ENCODE measurements around the gene GSK3A.

Gene GSK3A

DNA sequence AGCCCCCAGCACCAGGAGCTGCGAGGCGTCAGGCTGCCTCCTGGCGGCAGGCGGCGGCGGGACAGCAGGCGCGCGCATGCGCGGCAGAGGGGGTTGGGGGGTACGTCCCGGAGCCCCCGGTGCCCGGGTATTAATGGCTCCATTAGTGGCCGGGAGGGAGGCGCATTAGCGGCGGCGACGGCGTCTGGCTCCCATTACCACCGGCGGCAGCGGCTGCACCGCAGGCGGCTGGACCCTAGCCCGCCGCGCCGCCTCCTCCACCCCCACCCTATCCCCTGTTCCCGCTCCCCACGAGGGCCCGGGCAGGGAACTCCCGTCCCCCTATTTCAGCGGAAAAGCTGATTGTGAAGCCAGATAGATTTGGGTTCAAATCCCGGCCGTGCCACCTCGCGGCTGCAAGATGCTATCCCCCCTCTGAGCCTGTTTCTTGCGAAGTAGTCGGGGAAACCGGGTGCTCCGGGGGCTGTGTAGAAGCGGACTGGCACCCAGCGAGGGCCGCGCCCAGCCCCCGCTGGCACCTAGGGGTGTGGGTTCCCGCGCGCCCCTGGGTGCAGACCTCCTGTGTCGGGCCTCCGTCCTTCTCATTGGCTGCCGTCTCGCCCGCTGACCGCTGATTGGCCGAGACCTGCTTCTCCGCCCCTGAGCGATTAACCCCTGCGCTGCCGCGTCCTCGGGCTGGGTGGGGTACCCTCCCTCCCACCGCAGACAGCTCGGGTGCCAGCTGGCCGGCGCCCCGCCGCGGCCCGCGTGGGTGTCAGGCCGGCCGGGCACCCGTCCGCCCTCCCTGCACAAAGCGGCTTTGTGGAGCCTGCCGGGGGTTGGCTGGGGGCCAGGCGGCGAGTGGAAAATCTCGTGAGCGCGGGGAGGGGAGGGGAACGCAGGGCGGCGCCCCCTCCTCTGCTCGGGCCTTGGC, 37.8 kb upstream of the GSK3A start:
- peak; percentile 90 for DNase-seq

DNA sequence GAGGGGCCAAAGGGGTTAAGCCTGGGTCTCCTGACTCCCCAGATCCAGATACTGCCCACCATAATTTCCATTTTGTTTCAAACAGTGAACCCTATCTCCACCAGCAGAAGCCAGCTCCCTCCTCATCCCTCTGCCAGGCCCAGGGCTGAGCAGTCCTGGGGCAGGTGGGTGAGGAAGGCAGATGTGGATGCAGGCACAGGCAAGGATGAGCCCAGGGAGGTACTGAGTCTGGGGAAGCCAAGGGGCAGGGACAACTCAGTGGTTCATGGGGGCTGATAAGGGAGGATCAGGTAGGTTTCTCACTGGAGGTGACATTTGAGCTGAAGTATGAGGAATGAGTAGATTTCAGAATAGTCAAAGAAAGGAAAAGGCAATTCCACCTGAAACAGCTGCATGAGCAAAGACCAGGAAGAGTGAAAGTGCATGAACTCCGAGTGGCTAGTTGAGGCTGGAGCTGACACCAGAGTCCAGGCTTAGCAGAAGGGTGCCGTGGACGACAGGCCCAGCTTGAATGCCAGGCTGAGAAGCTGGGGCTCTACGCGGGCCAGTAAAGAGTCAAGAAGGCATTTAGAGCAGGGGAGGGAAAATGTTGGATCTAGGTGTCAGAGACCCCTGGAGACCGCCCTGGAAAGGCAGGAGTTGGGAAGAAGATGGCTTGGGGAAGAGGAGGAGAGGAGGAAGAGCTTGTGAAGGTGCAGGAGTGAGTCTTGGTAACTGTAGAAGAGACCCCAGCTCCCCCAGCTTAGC, 36.9 kb upstream of the GSK3A start:
- DNase-seq = no peak

DNA sequence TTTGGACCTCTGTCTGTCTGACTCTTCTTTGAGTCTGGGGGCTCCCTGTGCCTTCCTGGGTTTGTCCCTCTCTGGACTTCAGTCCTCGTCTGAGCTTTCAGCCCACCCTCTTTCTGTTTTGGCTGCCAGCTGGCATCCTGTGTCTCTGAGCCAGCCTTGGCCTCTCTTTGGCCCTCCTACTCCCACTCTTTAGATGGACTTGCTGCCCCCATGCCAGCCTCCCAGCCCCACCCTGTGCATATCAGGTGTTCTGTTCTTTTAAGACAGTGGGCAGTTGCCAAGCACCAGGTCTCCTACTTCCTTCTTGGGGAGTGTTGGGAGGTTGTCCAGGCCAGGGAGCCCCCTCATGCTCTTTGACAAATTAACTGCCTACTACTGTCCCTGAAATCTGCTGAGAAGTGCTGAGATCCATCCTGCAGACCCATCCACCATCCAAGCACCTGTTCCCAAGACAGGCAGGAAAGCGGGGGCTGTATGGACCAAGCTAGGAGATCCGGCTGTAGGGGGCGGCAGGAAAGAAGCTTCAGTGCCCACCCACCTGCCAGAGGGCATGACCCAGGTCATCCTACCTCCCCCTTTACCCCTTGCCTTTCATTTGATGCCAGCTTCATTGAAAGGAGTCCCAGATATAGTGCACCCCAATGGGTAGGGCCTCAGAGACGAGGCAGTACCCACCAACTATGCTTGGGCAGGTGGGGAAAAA, 36.2 kb upstream of the GSK3A start:
- DNase-seq = no peak

DNA sequence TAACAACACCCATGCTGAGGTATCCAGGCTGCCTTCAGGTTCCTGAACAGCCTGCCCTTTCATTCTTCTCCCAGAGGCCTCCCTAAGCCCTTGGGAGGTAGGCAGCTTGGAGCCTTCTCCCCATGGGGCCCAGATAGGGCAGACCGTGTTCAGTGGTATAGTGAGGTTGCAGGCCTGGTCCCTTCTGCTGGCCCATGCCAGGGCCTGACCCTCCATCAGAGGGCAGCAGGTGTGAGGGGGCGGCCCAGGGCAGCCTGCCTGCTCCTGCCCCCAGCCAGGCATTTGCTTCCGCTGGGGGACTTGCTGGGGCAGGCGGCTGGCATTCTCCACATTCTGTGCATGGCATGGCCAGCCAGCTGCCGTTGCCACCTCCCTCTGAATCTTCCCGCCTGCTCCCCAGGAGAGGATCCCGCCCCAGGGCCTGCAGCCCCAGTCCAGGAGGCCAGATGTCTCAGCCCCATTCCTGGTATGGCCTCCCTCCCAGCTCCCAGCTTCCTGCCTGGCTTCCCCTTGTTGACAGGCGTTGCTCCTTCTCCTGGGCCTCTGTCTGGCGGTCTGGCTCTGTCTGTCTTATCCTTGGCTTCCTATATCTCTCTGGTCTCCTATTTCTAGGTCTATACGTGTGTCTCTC, 35.5 kb upstream of the GSK3A start:
- DNase-seq = no peak

DNA sequence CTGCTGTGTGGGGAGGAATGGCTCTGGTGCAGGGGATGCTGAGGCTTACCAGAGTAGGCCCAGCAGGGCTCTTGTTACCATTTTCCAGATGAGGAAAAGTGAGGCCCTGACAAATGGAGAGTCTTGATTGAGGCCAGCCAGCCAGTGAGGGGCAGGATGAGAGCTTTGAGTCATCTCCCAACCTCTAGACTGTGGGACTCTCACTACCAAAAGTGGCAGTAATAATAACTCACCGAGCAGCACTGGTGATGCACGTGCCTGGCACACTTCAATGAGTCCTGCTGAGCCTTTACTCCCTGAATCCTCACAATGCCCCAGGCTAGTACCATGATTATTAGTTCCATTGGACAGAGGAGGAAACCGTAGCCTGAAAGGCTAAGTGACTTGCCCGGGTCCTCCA, 34.4 kb upstream of the GSK3A start:
- no peak for DNase-seq

DNA sequence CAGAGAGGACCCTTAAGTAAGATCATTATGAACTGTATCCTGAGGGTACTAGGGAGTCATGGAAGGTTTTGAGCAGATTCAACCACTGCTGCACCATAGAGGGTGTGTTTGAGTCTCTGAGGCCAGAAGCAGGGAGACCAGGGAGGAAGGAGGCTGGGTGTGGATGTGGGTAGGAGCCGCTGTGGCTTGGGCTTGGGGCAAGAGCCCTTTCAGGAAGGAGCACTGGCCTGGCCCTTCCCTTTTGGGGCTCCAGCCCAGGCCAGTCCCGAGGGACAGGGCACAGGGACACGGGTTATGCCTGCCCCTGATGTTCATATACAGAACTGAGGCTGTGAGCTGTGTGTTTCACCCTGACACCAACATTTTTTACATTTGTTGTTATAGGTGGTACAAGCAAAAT, 33.9 kb upstream of the GSK3A start:
- no peak for DNase-seq

DNA sequence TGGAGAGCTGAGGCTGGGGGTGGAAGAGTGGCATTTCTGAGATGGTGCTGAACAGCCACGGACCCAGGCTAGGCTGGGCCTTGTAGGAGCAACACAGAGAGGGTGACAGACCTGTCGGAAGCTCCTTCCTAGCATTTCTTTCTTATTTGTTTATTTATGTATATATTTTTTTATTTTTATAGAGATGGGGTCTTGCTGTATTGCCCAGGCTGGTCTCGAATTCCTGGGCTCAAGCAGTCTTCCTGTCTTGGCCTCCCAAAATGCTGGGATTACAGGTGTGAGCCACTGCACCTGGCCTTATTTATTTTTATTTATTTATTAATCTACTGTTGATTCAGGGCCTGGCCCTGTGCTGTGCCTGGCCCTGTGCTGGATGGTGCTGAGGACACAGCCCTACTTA, 33.1 kb upstream of the GSK3A start:
- DNase-seq = no peak

DNA sequence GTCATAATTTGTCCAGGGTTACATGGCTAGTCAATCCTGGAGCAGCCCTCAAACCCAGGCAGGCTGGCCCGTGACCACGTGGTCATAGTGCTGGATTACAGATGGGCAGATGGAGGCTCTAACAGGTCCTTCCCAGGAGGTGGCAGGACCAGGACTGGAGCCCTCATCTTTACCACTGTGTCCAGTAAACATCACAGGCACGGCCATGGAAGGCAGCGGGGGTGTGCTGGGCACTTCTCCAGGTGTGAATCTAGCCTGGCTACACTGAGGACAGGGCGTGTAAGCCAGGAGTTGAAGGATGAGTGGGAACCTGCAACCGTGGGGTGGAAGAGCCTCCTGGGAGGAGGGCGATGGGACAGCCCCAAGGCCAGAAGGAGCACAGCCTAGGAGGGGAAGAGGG, 32.7 kb upstream of the GSK3A start:
- DNase-seq = no peak

DNA sequence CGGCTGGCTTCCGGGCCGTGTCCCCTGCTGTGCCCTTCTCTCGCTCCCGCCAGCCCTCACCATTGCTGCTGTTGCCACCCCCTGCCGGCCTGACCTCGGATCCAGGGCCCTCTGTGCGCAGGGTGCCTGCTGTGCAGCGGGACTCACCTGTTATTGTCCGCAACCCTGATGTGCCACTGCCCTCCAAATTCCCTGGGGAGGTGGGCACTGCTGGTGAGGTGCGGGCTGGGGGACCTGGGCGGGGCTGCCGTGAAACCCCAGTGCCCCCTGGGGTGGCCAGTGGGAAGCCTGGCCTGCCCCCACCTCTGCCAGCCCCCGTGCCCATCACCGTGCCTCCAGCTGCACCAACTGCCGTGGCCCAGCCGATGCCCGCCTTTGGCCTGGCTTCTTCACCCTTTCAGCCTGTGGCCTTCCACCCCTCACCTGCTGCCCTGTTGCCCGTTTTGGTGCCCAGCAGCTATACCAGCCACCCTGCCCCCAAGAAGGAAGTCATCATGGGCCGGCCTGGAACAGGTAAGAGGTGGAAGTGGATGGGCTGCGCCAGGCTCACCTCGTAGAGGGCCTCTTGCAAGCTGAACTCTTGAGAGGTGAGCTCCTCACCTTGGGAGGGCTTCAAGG, 31.8 kb upstream of the GSK3A start:
- no peak for DNase-seq

DNA sequence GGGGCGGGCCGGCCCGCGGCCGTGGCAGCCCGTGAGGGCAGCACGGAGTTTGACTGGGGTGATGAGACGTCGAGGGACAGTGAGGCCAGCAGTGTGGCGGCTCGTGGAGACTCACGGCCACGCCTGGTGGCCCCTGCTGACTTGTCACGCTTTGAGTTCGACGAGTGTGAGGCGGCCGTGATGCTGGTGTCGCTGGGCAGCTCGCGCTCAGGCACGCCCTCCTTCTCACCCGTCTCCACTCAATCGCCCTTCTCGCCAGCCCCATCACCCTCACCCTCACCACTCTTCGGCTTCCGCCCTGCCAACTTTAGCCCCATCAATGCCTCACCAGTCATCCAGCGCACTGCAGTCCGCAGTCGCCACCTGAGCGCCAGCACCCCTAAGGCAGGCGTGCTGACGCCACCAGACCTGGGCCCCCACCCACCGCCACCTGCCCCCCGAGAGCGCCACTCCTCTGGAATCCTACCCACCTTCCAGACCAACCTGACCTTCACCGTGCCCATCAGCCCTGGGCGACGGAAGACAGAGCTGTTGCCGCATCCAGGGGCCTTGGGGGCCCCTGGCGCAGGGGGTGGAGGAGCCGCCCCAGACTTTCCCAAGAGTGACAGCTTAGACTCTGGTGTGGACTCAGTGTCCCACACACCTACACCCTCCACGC, 31.1 kb upstream of the GSK3A start:
- DNase-seq = no peak

DNA sequence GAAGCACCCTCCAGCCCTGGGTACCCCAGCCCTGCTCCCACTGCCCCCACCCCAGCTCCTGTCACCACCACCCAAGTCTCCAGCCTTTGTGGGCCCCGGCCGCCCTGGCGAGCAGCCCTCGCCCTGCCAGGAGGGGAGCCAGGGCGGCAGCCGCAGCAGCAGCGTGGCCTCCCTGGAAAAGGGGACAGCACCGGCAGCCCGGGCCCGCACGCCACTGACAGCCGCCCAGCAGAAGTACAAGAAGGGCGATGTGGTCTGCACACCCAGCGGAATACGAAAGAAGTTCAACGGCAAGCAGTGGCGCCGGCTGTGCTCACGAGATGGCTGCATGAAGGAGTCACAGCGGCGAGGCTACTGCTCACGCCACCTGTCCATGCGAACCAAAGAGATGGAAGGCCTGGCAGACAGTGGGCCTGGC, 30.6 kb upstream of the GSK3A start:
- no peak for DNase-seq

DNA sequence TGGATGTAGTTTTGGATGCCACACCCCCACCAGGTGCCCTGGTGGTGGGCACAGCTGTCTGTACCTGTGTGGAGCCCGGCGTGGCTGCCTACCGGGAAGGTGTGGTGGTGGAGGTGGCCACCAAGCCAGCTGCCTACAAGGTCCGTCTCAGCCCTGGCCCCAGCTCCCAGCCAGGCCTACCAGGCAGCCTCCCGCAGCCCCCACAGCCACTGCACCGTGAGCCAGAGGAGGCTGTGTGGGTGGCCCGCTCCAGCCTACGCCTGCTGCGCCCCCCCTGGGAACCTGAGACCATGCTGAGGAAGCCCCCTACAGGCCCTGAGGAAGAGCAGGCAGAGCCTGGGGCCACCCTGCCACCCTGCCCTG, 30.1 kb upstream of the GSK3A start:
- no peak for DNase-seq

DNA sequence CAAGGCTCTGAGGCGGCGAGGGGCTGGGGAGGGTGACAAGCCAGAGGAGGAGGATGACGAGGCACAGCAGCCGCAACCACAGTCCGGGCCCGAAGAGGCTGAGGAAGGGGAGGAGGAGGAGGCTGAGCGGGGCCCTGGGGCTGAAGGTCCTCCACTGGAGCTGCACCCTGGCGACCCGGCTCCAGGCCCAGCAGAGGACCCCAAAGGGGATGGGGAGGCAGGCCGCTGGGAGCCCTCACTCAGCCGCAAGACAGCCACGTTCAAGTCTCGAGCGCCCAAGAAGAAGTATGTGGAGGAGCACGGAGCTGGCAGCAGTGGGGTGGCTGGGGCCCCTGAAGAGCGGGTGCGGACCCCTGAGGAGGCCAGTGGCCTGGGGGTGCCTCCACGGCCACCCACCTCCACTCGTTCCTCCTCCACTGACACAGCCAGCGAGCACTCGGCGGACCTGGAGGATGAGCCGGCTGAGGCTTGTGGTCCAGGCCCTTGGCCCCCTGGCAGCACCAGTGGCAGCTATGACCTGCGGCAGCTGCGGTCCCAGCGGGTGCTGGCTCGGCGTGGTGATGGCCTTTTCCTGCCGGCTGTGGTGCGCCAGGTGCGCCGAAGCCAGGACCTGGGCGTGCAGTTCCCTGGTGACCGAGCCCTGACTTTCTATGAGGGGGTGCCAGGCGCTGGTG, 29.6 kb upstream of the GSK3A start:
- DNase-seq = no peak

DNA sequence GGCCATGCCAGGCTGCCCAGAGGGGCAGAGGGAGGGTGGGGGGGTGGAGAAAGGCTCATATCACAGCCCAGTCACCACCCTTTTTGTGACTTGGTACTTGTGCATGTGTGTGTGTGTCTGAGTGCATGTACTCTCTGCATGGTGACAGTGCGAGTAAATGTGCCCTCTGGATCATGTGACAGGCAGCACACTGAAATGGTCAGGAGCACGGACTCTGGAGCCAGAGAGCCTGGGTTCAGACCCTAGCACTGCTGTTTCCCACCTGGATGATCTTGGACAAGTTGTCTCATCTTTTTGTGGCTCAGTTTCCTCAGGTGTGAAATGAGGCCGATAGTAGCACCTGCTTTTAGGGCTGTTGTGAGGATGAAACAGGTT, 28.6 kb upstream of the GSK3A start:
- DNase-seq = no peak

DNA sequence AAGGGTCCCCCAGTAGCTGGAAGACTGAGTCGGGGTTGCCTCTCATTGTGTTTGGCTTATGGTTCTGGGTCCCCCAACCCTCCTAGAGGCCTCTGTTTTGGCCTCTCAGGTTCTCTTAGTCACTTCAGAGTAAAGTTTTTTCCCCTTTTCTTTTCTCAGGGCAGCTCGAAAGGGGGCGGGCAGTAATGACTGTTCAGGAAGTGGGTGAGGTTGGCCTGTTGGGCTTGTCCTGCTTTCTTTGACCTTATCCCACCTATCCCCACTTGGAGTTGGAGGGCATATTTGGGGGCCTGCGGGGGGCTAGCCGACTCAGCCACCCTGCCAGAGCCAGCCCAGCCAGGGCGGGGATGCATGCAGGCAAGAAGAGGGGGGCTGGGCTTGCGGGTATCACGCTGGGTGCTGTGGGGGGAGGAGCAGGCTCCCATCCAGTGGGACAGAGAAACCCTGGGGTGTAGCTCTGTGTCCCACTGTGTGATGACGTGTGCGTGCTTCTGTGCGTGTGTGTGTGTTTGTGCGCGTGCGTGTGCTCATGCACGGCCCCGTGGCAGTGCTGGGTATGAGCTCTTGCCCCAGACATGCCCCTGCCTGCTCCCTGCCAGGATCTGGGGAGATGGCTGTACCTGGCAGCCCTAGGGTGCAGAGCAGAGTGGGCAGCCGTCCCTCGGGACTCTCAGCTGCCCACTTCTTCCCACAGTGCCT, 28.1 kb upstream of the GSK3A start:
- no peak for DNase-seq

DNA sequence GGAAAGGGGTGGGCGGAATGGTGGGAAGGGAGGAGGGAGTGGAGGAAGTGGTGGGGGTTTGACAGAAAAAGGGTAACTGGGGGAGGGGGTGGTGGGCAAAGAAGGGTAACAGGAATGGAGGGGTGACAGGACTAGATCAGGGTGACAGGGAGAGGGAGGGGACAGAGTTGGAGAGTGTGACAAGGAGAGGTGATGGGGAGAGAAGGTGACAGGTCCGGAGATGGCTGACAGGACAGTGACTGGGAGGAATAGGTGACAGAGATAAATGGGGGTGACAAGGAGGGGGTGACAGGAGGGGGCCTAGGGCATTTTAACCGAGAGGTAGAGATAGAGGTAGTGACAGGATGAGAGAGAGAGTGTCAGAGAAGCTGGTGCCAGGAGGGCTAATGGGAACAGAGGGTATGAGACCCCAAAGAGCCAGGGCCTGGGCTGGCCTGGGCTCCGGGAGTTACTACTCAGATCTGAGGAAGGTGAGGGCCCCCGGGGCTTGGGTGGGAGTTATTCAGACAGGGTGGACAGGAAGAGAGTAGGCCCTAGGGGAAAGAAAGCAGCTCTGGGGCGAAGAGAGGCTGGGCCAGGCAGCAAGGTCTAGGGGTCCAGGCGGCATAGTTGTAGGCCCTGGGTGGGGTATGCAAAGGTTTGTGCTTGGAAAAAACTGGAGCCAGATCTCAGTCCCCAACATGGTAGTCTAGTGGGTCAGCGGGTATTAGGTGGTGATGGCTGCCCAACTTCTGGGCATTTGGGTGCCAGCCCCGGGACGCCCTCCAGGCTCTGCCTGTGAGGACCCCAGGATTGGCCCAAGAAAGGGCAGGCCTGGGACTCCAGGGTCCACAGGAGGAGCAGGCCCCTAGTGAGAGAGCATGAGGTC, 27.3 kb upstream of the GSK3A start:
- DNase-seq = no peak

DNA sequence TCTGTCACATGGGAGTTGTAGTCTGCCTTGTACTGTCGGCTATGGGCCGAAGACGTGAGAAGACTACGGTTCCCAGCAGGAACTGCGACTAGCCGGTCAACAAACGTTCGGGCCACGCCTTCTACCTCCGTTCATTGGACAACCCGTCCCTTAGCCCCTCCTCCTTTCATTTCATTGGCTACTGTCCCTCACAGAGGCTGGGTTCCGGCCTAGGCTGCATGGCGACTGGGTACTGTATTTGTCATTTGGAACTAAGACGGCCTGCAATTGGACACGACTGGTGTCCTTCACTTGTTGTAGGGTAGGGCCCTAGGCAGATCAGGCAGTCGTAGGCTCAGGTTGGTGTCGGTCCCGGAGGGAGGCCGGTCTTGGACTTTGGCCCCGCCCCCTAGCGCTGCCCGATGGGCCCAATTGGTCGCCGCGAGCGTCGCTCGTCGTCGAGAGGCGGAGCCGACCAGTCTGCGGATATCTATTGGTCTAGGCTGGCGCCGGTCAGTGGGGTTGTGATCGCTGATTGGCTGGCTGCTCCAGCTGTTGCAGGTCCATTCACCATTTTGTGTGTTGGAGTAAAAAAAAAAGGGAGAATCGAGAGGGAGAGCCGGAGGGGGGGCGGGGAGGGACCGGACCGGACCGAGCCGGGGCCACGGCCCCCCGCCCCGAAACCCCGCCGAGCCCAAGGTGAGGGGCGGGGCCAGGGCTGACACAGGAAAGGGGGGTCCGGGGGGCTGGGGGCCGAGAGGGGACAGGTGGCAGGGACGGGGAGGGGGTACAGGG, 26.5 kb upstream of the GSK3A start, which contains the start of gene CIC:
Gene CIC, plus strand, starts transcription at position 549 of the 774 bp plus-strand sequence. CDS start 2,532 bp downstream, outside the sequence.
- DNase-seq = peak; percentile 99

DNA sequence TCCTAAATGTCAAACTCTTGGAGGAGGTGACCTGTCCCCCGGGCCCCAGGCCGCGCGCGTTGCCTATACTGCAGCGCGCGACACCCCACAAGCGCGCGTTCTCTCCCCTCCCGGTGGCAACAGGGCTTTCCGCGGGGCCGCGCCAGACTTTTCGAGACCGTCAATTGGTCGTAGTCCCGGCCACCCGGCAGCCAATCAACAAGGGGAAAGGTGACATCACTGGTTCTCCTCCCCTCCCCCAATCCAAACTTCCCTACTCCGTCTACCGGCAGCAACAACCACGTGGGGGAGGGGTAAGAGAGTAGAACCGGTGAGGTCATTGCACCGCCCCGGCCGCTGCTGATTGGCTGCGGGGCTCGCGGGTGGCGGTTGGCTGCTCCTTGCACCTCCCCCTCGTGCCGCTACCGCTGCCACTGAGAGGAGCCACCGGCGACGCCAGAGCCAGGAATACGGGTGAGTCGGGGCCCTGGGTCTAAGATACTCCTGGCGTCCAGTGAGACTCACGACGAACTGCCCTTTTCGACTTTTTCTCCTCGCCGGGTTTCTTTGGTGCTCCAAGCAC, 25.8 kb upstream of the GSK3A start:
- peak; percentile 97 for DNase-seq
